GM20000 (cell line): ENCODE data around the gene HMOX2.

Experiments used
- DNase-seq: peaks from one replicate; pipeline ENCODE4 v3.0.0; 2012; ENCODE audit warnings: low spot score
- TF ChIP-seq, protein P1 (sequence below): IDR thresholded peaks from 2 replicates; pipeline ENCODE4 v1.5.1; 2012; ENCODE audit warnings: mild to moderate bottlenecking, control low read depth; ENCODE audit errors: extremely low read depth, missing control alignments

The HMOX2 gene, protein sequence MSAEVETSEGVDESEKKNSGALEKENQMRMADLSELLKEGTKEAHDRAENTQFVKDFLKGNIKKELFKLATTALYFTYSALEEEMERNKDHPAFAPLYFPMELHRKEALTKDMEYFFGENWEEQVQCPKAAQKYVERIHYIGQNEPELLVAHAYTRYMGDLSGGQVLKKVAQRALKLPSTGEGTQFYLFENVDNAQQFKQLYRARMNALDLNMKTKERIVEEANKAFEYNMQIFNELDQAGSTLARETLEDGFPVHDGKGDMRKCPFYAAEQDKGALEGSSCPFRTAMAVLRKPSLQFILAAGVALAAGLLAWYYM

DNA sequence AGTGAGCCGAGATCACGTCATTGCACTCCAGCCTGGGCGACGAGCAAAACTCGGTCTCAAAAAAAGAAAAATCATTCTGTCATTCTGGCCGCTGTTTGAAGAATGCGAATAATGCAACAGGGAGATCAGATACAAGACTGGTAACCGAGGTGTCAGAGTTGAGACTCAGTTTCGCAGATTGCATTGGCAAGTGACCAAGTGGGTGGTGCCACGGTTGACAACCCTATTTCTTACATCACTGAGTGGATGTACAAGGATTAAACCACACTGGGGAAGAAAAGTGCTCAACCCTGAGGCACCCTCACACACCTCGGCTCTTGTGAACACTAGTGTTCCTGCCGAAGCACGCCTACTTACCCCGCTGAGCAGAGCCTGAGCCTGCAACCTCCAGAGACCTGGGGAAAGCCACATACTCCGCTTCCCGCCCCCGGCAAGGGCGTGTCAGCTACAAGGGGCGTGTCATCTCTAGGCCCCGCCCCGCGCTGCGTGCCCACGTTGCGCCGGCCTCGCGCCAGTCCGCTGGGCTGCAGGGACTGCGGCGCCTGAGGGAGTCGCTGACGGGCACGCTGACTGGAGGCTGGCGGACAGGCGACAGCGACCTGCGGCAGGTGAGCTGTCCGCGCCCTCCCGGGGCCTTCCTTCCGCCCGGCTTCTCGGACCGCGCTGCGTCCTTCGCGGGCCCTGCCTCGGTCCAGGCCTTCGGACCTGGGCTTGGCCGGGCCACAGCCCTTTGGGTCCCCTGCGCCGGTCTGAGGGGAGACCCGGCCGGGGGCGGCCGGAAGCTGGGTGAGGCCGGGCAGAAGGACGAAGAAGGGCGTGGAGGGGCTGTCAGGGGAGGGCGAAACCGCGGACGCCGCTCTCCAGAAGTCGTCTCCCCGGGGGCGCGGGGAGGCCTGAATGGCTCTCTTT is at the start of gene HMOX2:
TSS of gene HMOX2 (plus strand) at position 519 of the 909 bp plus-strand sequence. CDS start 29,127 bp downstream, outside the sequence.
- TF ChIP-seq, protein P1, sequence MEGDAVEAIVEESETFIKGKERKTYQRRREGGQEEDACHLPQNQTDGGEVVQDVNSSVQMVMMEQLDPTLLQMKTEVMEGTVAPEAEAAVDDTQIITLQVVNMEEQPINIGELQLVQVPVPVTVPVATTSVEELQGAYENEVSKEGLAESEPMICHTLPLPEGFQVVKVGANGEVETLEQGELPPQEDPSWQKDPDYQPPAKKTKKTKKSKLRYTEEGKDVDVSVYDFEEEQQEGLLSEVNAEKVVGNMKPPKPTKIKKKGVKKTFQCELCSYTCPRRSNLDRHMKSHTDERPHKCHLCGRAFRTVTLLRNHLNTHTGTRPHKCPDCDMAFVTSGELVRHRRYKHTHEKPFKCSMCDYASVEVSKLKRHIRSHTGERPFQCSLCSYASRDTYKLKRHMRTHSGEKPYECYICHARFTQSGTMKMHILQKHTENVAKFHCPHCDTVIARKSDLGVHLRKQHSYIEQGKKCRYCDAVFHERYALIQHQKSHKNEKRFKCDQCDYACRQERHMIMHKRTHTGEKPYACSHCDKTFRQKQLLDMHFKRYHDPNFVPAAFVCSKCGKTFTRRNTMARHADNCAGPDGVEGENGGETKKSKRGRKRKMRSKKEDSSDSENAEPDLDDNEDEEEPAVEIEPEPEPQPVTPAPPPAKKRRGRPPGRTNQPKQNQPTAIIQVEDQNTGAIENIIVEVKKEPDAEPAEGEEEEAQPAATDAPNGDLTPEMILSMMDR: peak; percentile 38

GRCh38 chr16:4426722-4427372 is 49.4 kb upstream of the HMOX2 start:
- DNase-seq: no peak
- TF ChIP-seq, protein P1: no peak

More for the DNA sequence above, at the start of gene HMOX2:
- DNase-seq: peak; percentile 98

- TF ChIP-seq, protein P1: no peak
- DNase-seq: no peak
Observed at GRCh38 chr16:4428500-4428899, 47.7 kb upstream of the HMOX2 start.

- TF ChIP-seq, protein P1: no peak
- no peak for DNase-seq
Observed at GRCh38 chr16:4431023-4431422, 45.2 kb upstream of the HMOX2 start.

- TF ChIP-seq, protein P1: no peak
- no peak for DNase-seq
Observed at GRCh38 chr16:4433228-4433627, 43.0 kb upstream of the HMOX2 start.

DNA sequence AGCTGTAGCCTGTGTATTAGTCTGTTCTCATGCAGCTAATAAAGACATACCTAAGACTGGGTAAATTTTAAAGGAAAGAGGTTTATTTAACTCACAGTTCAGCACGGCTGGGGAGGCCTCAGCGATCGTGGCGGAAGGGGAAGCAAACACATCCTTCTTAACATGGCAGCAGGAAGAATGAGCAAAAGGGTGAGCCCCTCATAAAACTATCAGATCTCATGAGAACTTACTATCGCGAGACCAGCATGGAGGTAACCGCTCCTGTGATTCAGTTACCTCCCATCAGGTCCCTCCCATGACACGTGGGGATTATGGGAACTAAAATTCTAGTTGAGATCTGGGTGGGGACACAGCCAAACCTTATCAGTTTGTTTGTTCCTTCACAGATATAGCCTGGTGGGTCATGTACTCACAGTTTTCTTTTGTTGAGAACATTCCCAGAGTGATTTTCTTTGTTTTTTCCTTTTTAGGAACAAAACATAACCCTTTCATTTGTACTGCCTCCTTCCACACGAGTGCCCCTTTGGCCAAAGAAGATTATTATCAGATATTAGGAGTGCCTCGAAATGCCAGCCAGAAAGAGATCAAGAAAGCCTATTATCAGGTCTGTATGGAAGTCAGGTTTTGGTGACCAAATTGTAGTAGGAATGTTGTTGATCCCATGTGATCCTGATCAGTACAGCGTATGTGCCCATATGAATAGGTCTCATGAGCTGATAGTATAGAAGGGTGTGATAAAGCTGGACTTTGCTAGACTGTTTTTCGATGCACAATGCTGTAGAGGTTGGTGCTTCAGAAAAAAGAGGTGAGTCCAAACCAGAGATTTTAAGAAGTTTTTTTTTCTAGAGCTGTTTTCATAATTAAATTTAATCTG is 42.0 kb upstream of the HMOX2 start:
- DNase-seq: no peak
- TF ChIP-seq, protein P1: no peak
